Stomach (tissue), 9 donors: ENCODE measurements around the gene RIN2. TPM values are rescaled to one million over a fixed set of nuclear protein-coding genes. Genes with fewer than 3 reads are reported as not detected.

Experiments
- DNase-seq, 2 donors: peaks; one replicate each; pipeline versions ENCODE4 v3.0.0 to v3.0.0-alpha.2; 2013 to 2019
- H3K27ac ChIP-seq, 5 donors: fragments of 200-600 bp in 4 of 5; sonication (generic) in 4 of 5; one replicate each; pipeline ENCODE4 v1.5.1; 2013 to 2019; ENCODE audit warnings: mild to moderate bottlenecking in 1 of 5, moderate library complexity in 1 of 5
- H3K27me3 ChIP-seq, 3 donors: fragments of 200-600 bp; sonication (generic); one replicate each; pipeline ENCODE4 v1.5.1; 2017 to 2019; ENCODE audit warnings: mixed run types in 1 of 3
- H3K36me3 ChIP-seq, 4 donors: fragments of 200-600 bp; sonication (generic); 1 replicate in 3 of 4; 2 replicates in 1 of 4; pipeline ENCODE4 v1.5.1; 2016 to 2019
- H3K4me1 ChIP-seq, 4 donors: fragments of 200-600 bp; sonication (generic); one replicate each; pipeline ENCODE4 v1.5.1; 2016 to 2019
- H3K4me3 ChIP-seq, 4 donors: fragments of 200-600 bp; sonication (generic) in 3 of 4; one replicate each; pipeline ENCODE4 v1.5.1; 2016 to 2019; ENCODE audit warnings: mild to moderate bottlenecking in 1 of 4
- H3K9me3 ChIP-seq, 4 donors: fragments of 200-600 bp; sonication (generic); one replicate each; pipeline ENCODE4 v1.5.1; 2016 to 2019
- CTCF ChIP-seq, 7 experiments: fragments of 450-650 bp in 4 of 7; fragments of 200-600 bp in 3 of 7; sonication (generic) in 3 of 7; IDR thresholded peaks; one replicate each; pipeline ENCODE4 v1.5.1; 2016 to 2019; ENCODE audit warnings: antibody characterized with exemption in 7 of 7, control low read depth in 2 of 7, mild to moderate bottlenecking in 1 of 7
- EP300 ChIP-seq: sonication (generic); formaldehyde crosslinking; IDR thresholded peaks from one replicate; pipeline ENCODE4 v1.6.1; 2017; ENCODE audit warnings: antibody characterized with exemption
- POLR2A ChIP-seq, 4 donors: fragments of 450-650 bp; IDR thresholded peaks; one replicate each; pipeline ENCODE4 v1.6.1; 2016; ENCODE audit warnings: antibody characterized with exemption in 4 of 4, control low read depth in 2 of 4, mild to moderate bottlenecking in 1 of 4, moderate library complexity in 1 of 4
- POLR2AphosphoS5 ChIP-seq, 3 donors: sonication (generic); formaldehyde crosslinking; IDR thresholded peaks; one replicate each; pipeline ENCODE4 v1.6.1; 2016; ENCODE audit warnings: antibody characterized with exemption in 3 of 3
- WGBS, 5 donors: extraction: QIAGEN DNeasy Blood & Tissue Kit in 3 of 5; methylation state at CpG; one replicate each; pipeline versions ENCODE4 v1.1.5 to v1.1.7; 2013 to 2018; 5-methylcytosine and 5-hydroxymethylcytosine counted together
- intact Hi-C: fragments of 100-400 bp; cut with DNase I; formaldehyde crosslinking; loops from one replicate; pipeline ENCODE4 v1.15.1; 2023; ENCODE audit warnings: low total_unique reads
- polyA plus RNA-seq, 3 donors: library from polyadenylated mRNA; stranded (reverse); fragments of 200-250 nt; gene quantifications; one replicate each; pipeline ENCODE4 v1.2.3, GENCODE V29; 2013
- total RNA-seq, 5 donors: library from RNA; depleted of rRNA; stranded (reverse); fragments of >200 nt; gene quantifications; one replicate each; pipeline versions ENCODE4 v1.1.0 to v1.2.3, GENCODE V29; 2014 to 2016
- donor health status: healthy with polysubstance abuse.
- donor health status: Bipolar disorder and iron deficiency.
- donor health status: healthy.

RIN2 gene
- total and polyA plus RNA-seq, 8 donors = 9.9 to 82.7 (median 27.0) TPM

- Histone ChIP-seq H3K9me3 (no peaks in the 10 kb centered on the region), H3K27ac (no peak overlapping the region), H3K4me1 (peaks cover 11 to 47% (median 27%) of the 10 kb centered on the region in 4 donors), H3K27me3 (no peaks in the 10 kb centered on the region), H3K4me3 (no peak overlapping the region), H3K36me3 (no peaks in the 10 kb centered on the region)
- DNase-seq = no peak
- intact Hi-C loops = no loop called here
- TF ChIP-seq POLR2AphosphoS5 (IDR thresholded peaks at IDR 0.05) = no peak
- no peak for TF ChIP-seq POLR2A (IDR thresholded peaks at IDR 0.05)
- no peak for TF ChIP-seq EP300
- no peak for TF ChIP-seq CTCF (IDR thresholded peaks at IDR 0.05)
- WGBS, 5 donors = 44 to 55% (median 52%) methylated on average over 8 of the region's 8 CpGs
Observed at GRCh38 chr20:19764207-19764606, 6.1 kb downstream of the RIN2 start.

GRCh38 chr20:19765266-19765665 is 7.2 kb downstream of the RIN2 start:
- H3K4me1 ChIP-seq = peaks cover under 1 to 47% (median 17%) of the 10 kb centered on the region in 4 donors
- no peaks in the 10 kb centered on the region for H3K9me3 ChIP-seq
- no peak for DNase-seq
- H3K4me3 ChIP-seq = no peak overlapping the region
- intact Hi-C loops = no loop called here
- no peaks in the 10 kb centered on the region for H3K36me3 ChIP-seq
- no peaks in the 10 kb centered on the region for H3K27me3 ChIP-seq
- WGBS, 5 donors = 91 to 97% (median 94%) methylated on average over 2 of the region's 2 CpGs
- no peak overlapping the region for H3K27ac ChIP-seq
- TF ChIP-seq POLR2A (IDR thresholded peaks at IDR 0.05) (no peak), EP300 (no peak), CTCF (IDR thresholded peaks at IDR 0.05) (no peak), POLR2AphosphoS5 (IDR thresholded peaks at IDR 0.05) (no peak)

GRCh38 chr20:19765913-19766312 is 7.9 kb downstream of the RIN2 start:
- WGBS, 5 donors = 90 to 93% (median 93%) methylated on average over 4 of the region's 4 CpGs
- Histone ChIP-seq H3K4me3 (no peak overlapping the region), H3K27ac (no peak overlapping the region), H3K4me1 (peaks cover 0 to 45% (median 11%) of the 10 kb centered on the region in 4 donors), H3K9me3 (no peaks in the 10 kb centered on the region), H3K36me3 (no peaks in the 10 kb centered on the region), H3K27me3 (no peaks in the 10 kb centered on the region)
- DNase-seq = no peak
- TF ChIP-seq POLR2A (IDR thresholded peaks at IDR 0.05) = no peak
- no peak for TF ChIP-seq CTCF (IDR thresholded peaks at IDR 0.05)
- no peak for TF ChIP-seq POLR2AphosphoS5 (IDR thresholded peaks at IDR 0.05)
- TF ChIP-seq EP300 = no peak
- intact Hi-C loops = no loop called here

- no peak for TF ChIP-seq POLR2A (IDR thresholded peaks at IDR 0.05)
- no peak for TF ChIP-seq EP300
- TF ChIP-seq CTCF (IDR thresholded peaks at IDR 0.05) = no peak
- no peak for TF ChIP-seq POLR2AphosphoS5 (IDR thresholded peaks at IDR 0.05)
- 45 to 65% (median 62%) methylated on average over 4 of the region's 4 CpGs for WGBS, 5 donors
- Histone ChIP-seq H3K27ac (no peak overlapping the region), H3K4me1 (peaks cover 0 to 37% (median 6%) of the 10 kb centered on the region in 4 donors), H3K9me3 (no peaks in the 10 kb centered on the region), H3K36me3 (no peaks in the 10 kb centered on the region), H3K4me3 (no peak overlapping the region), H3K27me3 (no peaks in the 10 kb centered on the region)
- no peak for DNase-seq
- intact Hi-C loops = no loop called here
Observed at GRCh38 chr20:19767070-19767469, 9.0 kb downstream of the RIN2 start.
